GM12865 (cell line): ENCODE data around the gene NCMAP.

ENCODE experiments used
- DNase-seq: peaks from one replicate; pipeline ENCODE4 v3.0.0; 2010; ENCODE audit warnings: low read depth
- H3K4me3 ChIP-seq: 2 replicates; pipeline ENCODE4 v1.5.1; 2011; ENCODE audit warnings: mild to moderate bottlenecking, low read depth, low read length, control low read depth
- TF ChIP-seq, protein P1 (sequence below): IDR thresholded peaks from 2 replicates; pipeline ENCODE4 v1.5.1; 2011; ENCODE audit warnings: low read length, control low read depth, low read depth, inconsistent platforms; ENCODE audit not compliant: insufficient read depth; ENCODE audit errors: missing control alignments

The NCMAP gene

DNA sequence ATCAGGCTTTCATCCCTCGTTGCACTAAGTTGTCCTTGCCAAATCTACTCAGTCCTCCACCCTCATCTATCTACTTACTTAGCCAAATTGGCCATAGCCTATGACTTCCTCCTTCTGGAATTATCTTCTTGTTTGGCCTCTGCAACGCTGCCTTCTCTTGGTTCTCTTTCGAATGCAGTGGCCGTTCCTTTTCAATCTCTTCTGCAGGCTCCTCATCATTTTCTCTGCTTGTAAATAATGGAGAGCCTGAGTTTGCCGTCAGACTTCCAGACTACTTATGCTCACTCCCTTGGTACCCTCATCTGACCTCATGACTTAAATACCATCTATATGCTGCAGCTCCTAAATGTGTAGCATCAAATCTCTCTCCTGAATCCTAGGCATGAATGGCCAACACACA is 64.8 kb downstream of the NCMAP start:
- TF ChIP-seq, protein P1, sequence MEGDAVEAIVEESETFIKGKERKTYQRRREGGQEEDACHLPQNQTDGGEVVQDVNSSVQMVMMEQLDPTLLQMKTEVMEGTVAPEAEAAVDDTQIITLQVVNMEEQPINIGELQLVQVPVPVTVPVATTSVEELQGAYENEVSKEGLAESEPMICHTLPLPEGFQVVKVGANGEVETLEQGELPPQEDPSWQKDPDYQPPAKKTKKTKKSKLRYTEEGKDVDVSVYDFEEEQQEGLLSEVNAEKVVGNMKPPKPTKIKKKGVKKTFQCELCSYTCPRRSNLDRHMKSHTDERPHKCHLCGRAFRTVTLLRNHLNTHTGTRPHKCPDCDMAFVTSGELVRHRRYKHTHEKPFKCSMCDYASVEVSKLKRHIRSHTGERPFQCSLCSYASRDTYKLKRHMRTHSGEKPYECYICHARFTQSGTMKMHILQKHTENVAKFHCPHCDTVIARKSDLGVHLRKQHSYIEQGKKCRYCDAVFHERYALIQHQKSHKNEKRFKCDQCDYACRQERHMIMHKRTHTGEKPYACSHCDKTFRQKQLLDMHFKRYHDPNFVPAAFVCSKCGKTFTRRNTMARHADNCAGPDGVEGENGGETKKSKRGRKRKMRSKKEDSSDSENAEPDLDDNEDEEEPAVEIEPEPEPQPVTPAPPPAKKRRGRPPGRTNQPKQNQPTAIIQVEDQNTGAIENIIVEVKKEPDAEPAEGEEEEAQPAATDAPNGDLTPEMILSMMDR = no peak
- DNase-seq = no peak
- no peak overlapping the region for H3K4me3 ChIP-seq

DNA sequence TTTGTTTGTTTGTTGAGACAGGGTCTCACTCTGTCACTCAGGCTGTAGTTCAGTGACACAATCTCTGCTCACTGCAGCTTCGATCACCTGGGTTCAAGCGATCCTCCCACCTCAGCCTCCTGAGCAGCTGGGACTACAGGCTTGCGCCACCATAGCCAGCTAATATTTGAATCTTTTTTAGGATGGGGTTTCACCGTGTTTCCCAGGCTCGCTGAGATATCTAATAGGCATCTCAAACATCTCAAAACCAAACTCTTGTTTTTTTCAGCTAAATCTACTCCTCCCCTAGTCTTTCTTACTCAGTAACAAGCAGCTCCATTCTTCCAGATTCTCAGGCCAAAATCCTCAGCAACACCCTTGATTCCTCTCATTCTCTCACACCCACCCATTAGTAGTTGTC is 65.2 kb downstream of the NCMAP start:
- TF ChIP-seq, protein P1 = no peak
- DNase-seq = no peak
- H3K4me3 ChIP-seq = no peak overlapping the region

DNA sequence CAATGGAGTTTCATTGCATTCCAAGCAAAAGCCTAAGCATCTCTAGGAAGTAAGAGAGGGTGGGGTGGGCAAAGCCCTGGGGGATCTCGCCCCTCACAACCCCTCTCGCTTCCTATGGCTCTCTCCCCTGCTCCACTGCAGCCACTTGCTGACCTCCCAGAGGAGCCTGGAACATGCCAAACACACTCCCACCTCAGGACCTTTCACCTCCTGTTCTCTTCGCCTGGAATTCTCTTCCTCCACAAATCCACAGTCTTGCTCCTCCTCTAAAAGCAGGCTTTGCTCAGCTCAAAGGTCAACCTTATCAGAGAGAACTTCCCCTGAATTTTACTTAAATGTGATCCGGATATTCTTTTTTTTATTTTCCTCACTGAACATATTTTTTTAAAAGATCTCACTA is 66.3 kb downstream of the NCMAP start:
- no peak overlapping the region for H3K4me3 ChIP-seq

DNA sequence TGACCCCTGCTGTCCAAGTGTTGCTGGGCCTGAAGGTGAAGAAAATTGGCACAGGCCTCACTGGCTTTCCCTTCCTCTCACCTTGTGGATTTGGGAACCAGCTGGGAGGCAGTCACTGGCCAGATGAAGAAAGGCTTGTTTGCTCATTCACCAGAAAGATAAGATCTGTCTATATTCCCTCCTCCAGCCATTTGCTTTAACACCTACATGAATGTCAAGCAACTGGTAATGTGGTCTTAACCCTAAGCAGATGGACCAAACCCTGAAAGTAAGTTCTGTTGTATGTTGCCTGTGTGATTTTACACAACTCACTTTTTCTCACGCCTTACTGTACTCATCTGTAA is 76.9 kb downstream of the NCMAP start:
- TF ChIP-seq, protein P1 = no peak
- H3K4me3 ChIP-seq = no peak overlapping the region
- no peak for DNase-seq

More for the DNA sequence above, 66.3 kb downstream of the NCMAP start:
- DNase-seq = no peak
- TF ChIP-seq, protein P1 = no peak

DNA sequence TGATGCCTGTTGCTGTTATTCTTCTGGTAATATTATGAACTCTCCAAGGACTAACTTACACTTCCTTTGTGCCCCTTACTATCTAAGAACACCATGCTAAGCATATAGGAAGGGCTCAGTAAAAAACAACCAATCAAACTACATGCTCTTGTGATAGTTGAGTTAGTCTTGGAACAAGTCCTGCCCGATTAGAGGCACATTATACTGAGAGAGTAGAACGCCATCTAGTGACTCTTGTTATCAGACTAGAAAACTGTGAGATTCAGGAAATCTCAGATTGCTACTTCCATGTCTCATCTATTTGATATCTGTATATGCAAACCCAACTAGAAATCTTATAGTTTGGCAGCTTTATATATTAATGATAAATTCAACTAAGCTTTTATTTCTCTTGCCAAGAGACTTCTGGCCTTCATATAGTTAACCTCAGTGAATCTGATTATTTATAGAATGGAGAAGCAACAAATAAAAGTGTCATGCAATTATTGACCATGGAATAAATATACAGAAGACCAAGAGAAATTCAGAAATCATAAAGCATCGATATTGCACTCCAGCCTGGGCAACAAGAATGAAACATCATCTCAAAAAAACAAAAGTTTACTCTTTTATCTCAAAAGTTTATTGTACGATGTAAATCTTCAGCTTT is 79.4 kb downstream of the NCMAP start:
- DNase-seq = peak; percentile 63
- TF ChIP-seq, protein P1 = peak; percentile 46
- H3K4me3 ChIP-seq = no peak overlapping the region

DNA sequence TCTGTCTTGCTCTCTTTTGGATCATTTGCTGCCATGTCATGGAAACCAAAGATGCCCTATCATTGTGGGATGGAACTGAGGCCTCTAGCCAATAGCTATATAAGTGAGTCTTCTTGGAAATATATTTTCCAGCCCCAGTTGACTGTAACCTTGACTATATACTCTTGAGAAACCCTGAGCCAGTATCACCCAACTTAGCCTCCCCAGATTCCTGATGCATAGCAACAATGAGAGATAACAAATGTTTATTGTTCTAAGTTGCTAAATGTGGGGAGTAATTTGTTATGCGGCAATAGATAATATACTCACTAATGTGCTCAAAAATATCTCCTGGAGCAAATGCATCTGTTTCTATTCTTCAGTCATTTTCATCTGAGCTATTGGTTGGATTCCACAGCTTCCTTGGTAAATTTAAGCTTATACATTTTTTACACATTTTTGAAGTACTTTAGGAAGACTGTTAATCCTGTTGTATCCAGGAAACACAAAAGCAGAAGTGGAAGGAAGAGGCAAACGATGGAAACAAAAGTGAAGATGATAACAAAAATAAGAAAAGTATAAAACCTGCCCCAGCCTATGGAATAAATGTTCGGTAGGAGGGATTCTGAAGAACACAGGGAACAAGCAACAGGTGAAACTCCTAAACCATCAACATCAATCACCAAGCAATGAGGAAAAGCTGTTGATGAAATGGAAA is 80.9 kb downstream of the NCMAP start:
- TF ChIP-seq, protein P1 = no peak
- no peak overlapping the region for H3K4me3 ChIP-seq
- no peak for DNase-seq
